ENCODE measurements around the gene MME. TPM values are rescaled to one million over a fixed set of nuclear protein-coding genes. Genes with fewer than 3 reads are reported as not detected.

Gene MME
- total RNA-seq, 2 donors from 2014 or later: 3.4 to 11.2 TPM

GRCh38 chr3:155110022-155110421 is 29.9 kb downstream of the MME start:
- no peak for ATAC-seq
- H3K4me1 ChIP-seq: no peaks in the 10 kb centered on the region
- no peak overlapping the region for H3K4me3 ChIP-seq
- no peaks in the 10 kb centered on the region for H3K27me3 ChIP-seq
- H3K27ac ChIP-seq: no peak overlapping the region
- H3K9me3 ChIP-seq: no peaks in the 10 kb centered on the region
- H3K36me3 ChIP-seq (replicated peaks in 1 of 2; ENCODE audit: insufficient read depth in 1 of 2, low read depth in 2 of 2): no peaks in the 10 kb centered on the region
- WGBS, 2 donors: 28 to 37% methylated on average over 4 of the region's 4 CpGs
- no peak for DNase-seq
- intact Hi-C loops (cut with DNase I): no loop called here
- TF ChIP-seq CTCF (IDR thresholded peaks at IDR 0.05): no peak
- no peak for TF ChIP-seq POLR2A (IDR thresholded peaks at IDR 0.05)

GRCh38 chr3:155110996-155111901 is 31.1 kb downstream of the MME start:
- ATAC-seq: no peak

GRCh38 chr3:155111971-155112370 is 31.9 kb downstream of the MME start:
- Histone ChIP-seq H3K9me3 (no peaks in the 10 kb centered on the region), H3K27ac (no peak overlapping the region), H3K4me3 (no peak overlapping the region), H3K36me3 (replicated peaks in 1 of 2; ENCODE audit: insufficient read depth in 1 of 2, low read depth in 2 of 2) (no peaks in the 10 kb centered on the region), H3K4me1 (no peaks in the 10 kb centered on the region), H3K27me3 (no peaks in the 10 kb centered on the region)
- DNase-seq: no peak
- no peak for TF ChIP-seq CTCF (IDR thresholded peaks at IDR 0.05)
- TF ChIP-seq POLR2A (IDR thresholded peaks at IDR 0.05): no peak
- 44 to 56% methylated on average over 4 of the region's 4 CpGs for WGBS, 2 donors
- ATAC-seq: no peak
- intact Hi-C loops (cut with DNase I): no loop called here

More at GRCh38 chr3:155110996-155111901, 31.1 kb downstream of the MME start:
- Histone ChIP-seq H3K4me1 (no peaks in the 10 kb centered on the region), H3K27me3 (no peaks in the 10 kb centered on the region), H3K27ac (no peak overlapping the region), H3K36me3 (replicated peaks in 1 of 2; ENCODE audit: insufficient read depth in 1 of 2, low read depth in 2 of 2) (no peaks in the 10 kb centered on the region), H3K4me3 (no peak overlapping the region), H3K9me3 (no peaks in the 10 kb centered on the region)
- 51 to 55% methylated on average over 11 of the region's 11 CpGs for WGBS, 2 donors
- no peak for DNase-seq
- intact Hi-C loops (cut with DNase I): no loop called here
- no peak for TF ChIP-seq CTCF (IDR thresholded peaks at IDR 0.05)
- TF ChIP-seq POLR2A (IDR thresholded peaks at IDR 0.05): no peak

GRCh38 chr3:155112661-155113389 is 32.7 kb downstream of the MME start:
- TF ChIP-seq POLR2A (IDR thresholded peaks at IDR 0.05) (no peak), CTCF (IDR thresholded peaks at IDR 0.05) (no peak)
- no peak for ATAC-seq
- intact Hi-C loops (cut with DNase I): no loop called here
- no peaks in the 10 kb centered on the region for H3K9me3 ChIP-seq
- no peak overlapping the region for H3K4me3 ChIP-seq
- H3K4me1 ChIP-seq: no peaks in the 10 kb centered on the region
- 56 to 64% methylated on average over 5 of the region's 5 CpGs for WGBS, 2 donors
- no peak for DNase-seq
- H3K27me3 ChIP-seq: no peaks in the 10 kb centered on the region
- no peak overlapping the region for H3K27ac ChIP-seq
- no peaks in the 10 kb centered on the region for H3K36me3 ChIP-seq (replicated peaks in 1 of 2; ENCODE audit: insufficient read depth in 1 of 2, low read depth in 2 of 2)

All from body of pancreas (tissue), 4 donors.